WTC11 (cell line): ENCODE data around the gene SERTAD2. TPM values are rescaled to one million over a fixed set of nuclear protein-coding genes. Genes with fewer than 3 reads are reported as not detected.

Experiments used
- ATAC-seq: fragments of 200-7000 bp; cut with Tn5 transposase; 2 replicates; pipeline ENCODE4 v1.10.0; 2021; ENCODE audit warnings: mild to moderate bottlenecking, moderate library complexity
- CTCF ChIA-PET: fragments of 300-600 bp; sonication (Branson Sonifier 250); formaldehyde crosslinking; loops from one replicate; lab custom pipeline; 2021; ENCODE audit warnings: antibody characterized with exemption; lab: Charles Lee
- POLR2A ChIA-PET: fragments of 350-600 bp; sonication (Branson Sonifier 250); formaldehyde crosslinking; loops from one replicate; lab custom pipeline; 2021; ENCODE audit warnings: antibody characterized with exemption; lab: Charles Lee
- DNase-seq: peaks from one replicate; pipeline ENCODE4 v3.0.0; 2021; ENCODE audit warnings: low spot score
- H3K27ac Mint-ChIP-seq: 2 replicates; pipeline ENCODE4 v1.8.0; 2021; ENCODE audit warnings: mixed read lengths
- H3K27me3 Mint-ChIP-seq: 2 replicates; pipeline ENCODE4 v1.8.0; 2021; ENCODE audit warnings: low read depth, mild to moderate bottlenecking, moderate library complexity, mixed read lengths
- H3K36me3 Mint-ChIP-seq: 2 replicates; pipeline ENCODE4 v1.8.0; 2021; ENCODE audit warnings: mixed read lengths
- H3K4me1 Mint-ChIP-seq: 2 replicates; pipeline ENCODE4 v1.8.0; 2022; ENCODE audit warnings: mixed read lengths
- H3K4me3 Mint-ChIP-seq: 2 replicates; pipeline ENCODE4 v1.8.0; 2021; ENCODE audit warnings: mild to moderate bottlenecking, moderate library complexity, mixed read lengths
- H3K9me3 Mint-ChIP-seq: 2 replicates; pipeline ENCODE4 v1.8.0; 2021; ENCODE audit warnings: mixed read lengths
- ATF1 ChIP-seq: sonication (generic); formaldehyde crosslinking; IDR thresholded peaks from 2 replicates; pipeline ENCODE4 v1.8.1; 2023; ENCODE audit warnings: mild to moderate bottlenecking, moderate library complexity, missing genetic modification reagents
- E2F4 ChIP-seq: sonication (generic); formaldehyde crosslinking; IDR thresholded peaks from 2 replicates; pipeline ENCODE4 v1.8.1; 2022; ENCODE audit warnings: low read depth, mild to moderate bottlenecking, moderate library complexity, missing genetic modification reagents, borderline replicate concordance
- ELF4 ChIP-seq: sonication (generic); formaldehyde crosslinking; IDR thresholded peaks from 2 replicates; pipeline ENCODE4 v1.8.1; 2022; ENCODE audit warnings: low read depth, mild to moderate bottlenecking, moderate library complexity, missing genetic modification reagents
- ETV6 ChIP-seq: sonication (generic); formaldehyde crosslinking; IDR thresholded peaks from 2 replicates; pipeline ENCODE4 v1.8.1; 2022; ENCODE audit warnings: mild to moderate bottlenecking, missing genetic modification reagents
- FOXP1 ChIP-seq: sonication (generic); formaldehyde crosslinking; IDR thresholded peaks from 2 replicates; pipeline ENCODE4 v1.8.0; 2022; ENCODE audit warnings: missing genetic modification reagents, mild to moderate bottlenecking, moderate library complexity, borderline replicate concordance
- MAX ChIP-seq: sonication (generic); formaldehyde crosslinking; IDR thresholded peaks from 2 replicates; pipeline ENCODE4 v1.8.0; 2022; ENCODE audit warnings: mild to moderate bottlenecking, missing genetic modification reagents
- NFATC4 ChIP-seq: fragments of 250-450 bp; sonication (Bioruptor Pico); IDR thresholded peaks from 2 replicates; pipeline ENCODE4 v1.9.0; 2021; ENCODE audit warnings: mild to moderate bottlenecking
- SP1 ChIP-seq: sonication (generic); formaldehyde crosslinking; conservative IDR thresholded peaks from 2 replicates; pipeline ENCODE4 v1.8.1; 2022; ENCODE audit warnings: missing genetic modification reagents
- STAT6 ChIP-seq: sonication (generic); formaldehyde crosslinking; conservative IDR thresholded peaks from 2 replicates; pipeline ENCODE4 v1.8.1; 2023; ENCODE audit warnings: mild to moderate bottlenecking, low read depth, missing genetic modification reagents, moderate library complexity
- ZNF232 ChIP-seq: sonication (generic); formaldehyde crosslinking; IDR thresholded peaks from 2 replicates; pipeline ENCODE4 v1.8.0; 2022; ENCODE audit warnings: mild to moderate bottlenecking, missing genetic modification reagents
- ZNF281 ChIP-seq: sonication (generic); formaldehyde crosslinking; IDR thresholded peaks from 2 replicates; pipeline ENCODE4 v1.8.0; 2023; ENCODE audit warnings: mild to moderate bottlenecking, missing genetic modification reagents
- ZNF317 ChIP-seq: sonication (generic); formaldehyde crosslinking; IDR thresholded peaks from 2 replicates; pipeline ENCODE4 v1.8.1; 2023; ENCODE audit warnings: low read depth, mild to moderate bottlenecking, moderate library complexity, missing genetic modification reagents, borderline replicate concordance
- ZSCAN18 ChIP-seq: fragments of 250-450 bp; sonication (Bioruptor Pico); IDR thresholded peaks from 2 replicates; pipeline ENCODE4 v2.1.2; 2022; ENCODE audit warnings: mild to moderate bottlenecking, moderate library complexity
- total RNA-seq: library from RNA; stranded (reverse); gene quantifications from 3 replicates; pipeline ENCODE4 v1.2.3, GENCODE V29; 2021

Gene SERTAD2
- total RNA-seq, 1 experiment from 2014 or later, result 7.9 TPM

- TF ChIP-seq ZNF281 (no peak), ETV6 (CRISPR knock-in tag) (no peak)
These were observed 23.0 kb downstream of the SERTAD2 start (continued) for GRCh38 chr2:64630752-64631151.

GRCh38 chr2:64629875-64630274 lies 23.8 kb downstream of the SERTAD2 start:
- CTCF ChIA-PET, result interaction anchor here (0.7 to 1.1 kb wide), 3 partner anchors 16 to 24 kb away, joined by 3 to 7 read pairs (median 3); partner anchors contain the start of gene SERTAD2
- ATAC-seq, result no peak
- Mint-ChIP-seq H3K9me3 (no peaks in the 10 kb centered on the region), H3K27me3 (no peaks in the 10 kb centered on the region), H3K27ac (no peak overlapping the region), H3K4me1 (peaks cover 20% of the 10 kb centered on the region), H3K36me3 (peaks cover 2% of the 10 kb centered on the region), H3K4me3 (no peak overlapping the region)
- POLR2A ChIA-PET, result no interaction called here
- no peak for TF ChIP-seq ELF4 (CRISPR knock-in tag)
- no peak for TF ChIP-seq STAT6 (CRISPR knock-in tag)
- TF ChIP-seq ZNF281, result no peak
- no peak for TF ChIP-seq ZNF232 (CRISPR knock-in tag)
- DNase-seq, result no peak

GRCh38 chr2:64629329-64629781 lies 24.4 kb downstream of the SERTAD2 start:
- H3K9me3 Mint-ChIP-seq, result no peaks in the 10 kb centered on the region
- DNase-seq (no peak), ATAC-seq (no peak)
- H3K4me3 Mint-ChIP-seq, result no peak overlapping the region
- peaks cover 18% of the 10 kb centered on the region for H3K4me1 Mint-ChIP-seq
- ChIA-PET POLR2A (no interaction called here), CTCF (interaction anchor here (0.7 to 1.6 kb wide), 4 partner anchors 17 to 176 kb away, joined by 3 to 7 read pairs (median 5); partner anchors contain the start of genes LGALSL and SERTAD2)
- no peak for TF ChIP-seq NFATC4 (CRISPR knock-in tag)
- no peak for TF ChIP-seq SP1 (CRISPR knock-in tag)
- TF ChIP-seq ZNF317 (CRISPR knock-in tag), result no peak
- no peak for TF ChIP-seq FOXP1
- TF ChIP-seq ZSCAN18 (CRISPR knock-in tag), result no peak
- TF ChIP-seq E2F4, result no peak
- no peak for TF ChIP-seq ATF1 (CRISPR knock-in tag)
- no peak for TF ChIP-seq MAX (CRISPR knock-in tag)
- H3K36me3 Mint-ChIP-seq, result peaks cover under 1% of the 10 kb centered on the region
- no peaks in the 10 kb centered on the region for H3K27me3 Mint-ChIP-seq
- no peak overlapping the region for H3K27ac Mint-ChIP-seq
